Progenitor cell of endocrine pancreas (in vitro differentiated cells): ENCODE results near the gene MUC21. TPM values are rescaled to one million over a fixed set of nuclear protein-coding genes. Genes with fewer than 3 reads are reported as not detected.

Experiments
- DNase-seq: peaks from one replicate; pipeline ENCODE4 v3.0.0; 2021; ENCODE audit warnings: low spot score; ENCODE audit not compliant: unreplicated experiment
- H3K27ac Mint-ChIP-seq: 2 replicates; pipeline ENCODE4 v1.8.0; 2021; ENCODE audit warnings: mild to moderate bottlenecking, moderate library complexity, mixed read lengths
- H3K27me3 Mint-ChIP-seq: 2 replicates; pipeline ENCODE4 v1.8.0; 2021; ENCODE audit warnings: mixed read lengths
- H3K36me3 Mint-ChIP-seq: 2 replicates; pipeline ENCODE4 v1.8.0; 2022; ENCODE audit warnings: mixed read lengths; ENCODE audit not compliant: insufficient read depth
- H3K4me1 Mint-ChIP-seq: 2 replicates; pipeline ENCODE4 v1.8.0; 2021; ENCODE audit warnings: low read depth, mixed read lengths
- H3K4me3 Mint-ChIP-seq: 2 replicates; pipeline ENCODE4 v1.8.0; 2021; ENCODE audit warnings: low read depth, mild to moderate bottlenecking, moderate library complexity, mixed read lengths
- H3K9me3 Mint-ChIP-seq: 2 replicates; pipeline ENCODE4 v1.8.0; 2021; ENCODE audit warnings: low read depth, mixed read lengths
- CTCF ChIP-seq: fragments of 200-600 bp; sonication (generic); IDR thresholded peaks from one replicate; pipeline ENCODE4 v1.5.0; 2021; ENCODE audit warnings: antibody characterized with exemption, mild to moderate bottlenecking; ENCODE audit not compliant: unreplicated experiment
- total RNA-seq: library from RNA; stranded (reverse); gene quantifications from 2 replicates; pipeline ENCODE4 v1.2.1, GENCODE V29; 2021

Gene MUC21
- total RNA-seq, 1 donor from 2014 or later = not detected

GRCh38 chr6:30948811-30949210, 34.7 kb upstream of the MUC21 start:
- TF ChIP-seq CTCF = no peak
- no peaks in the 10 kb centered on the region for H3K36me3 Mint-ChIP-seq
- H3K4me1 Mint-ChIP-seq = no peaks in the 10 kb centered on the region
- peaks cover 3% of the 10 kb centered on the region for H3K9me3 Mint-ChIP-seq
- DNase-seq = no peak
- H3K27ac Mint-ChIP-seq = no peak overlapping the region
- H3K27me3 Mint-ChIP-seq = peaks cover 42% of the 10 kb centered on the region
- H3K4me3 Mint-ChIP-seq = no peak overlapping the region

- H3K36me3 Mint-ChIP-seq = no peaks in the 10 kb centered on the region
- peaks cover 3% of the 10 kb centered on the region for H3K4me1 Mint-ChIP-seq
- TF ChIP-seq CTCF = no peak
- H3K9me3 Mint-ChIP-seq = peaks cover 3% of the 10 kb centered on the region
- no peak overlapping the region for H3K4me3 Mint-ChIP-seq
- DNase-seq = no peak
- H3K27me3 Mint-ChIP-seq = peaks cover 71% of the 10 kb centered on the region
- H3K27ac Mint-ChIP-seq = no peak overlapping the region
These were observed 31.5 kb upstream of the MUC21 start for GRCh38 chr6:30951907-30952469.

- no peak overlapping the region for H3K27ac Mint-ChIP-seq
- H3K27me3 Mint-ChIP-seq = peaks cover 81% of the 10 kb centered on the region
- peak overlapping the region; percentile 67 for H3K4me3 Mint-ChIP-seq
- TF ChIP-seq CTCF = no peak
- peaks cover 3% of the 10 kb centered on the region for H3K4me1 Mint-ChIP-seq
- H3K36me3 Mint-ChIP-seq = no peaks in the 10 kb centered on the region
- H3K9me3 Mint-ChIP-seq = peaks cover 3% of the 10 kb centered on the region
- no peak for DNase-seq
These were observed 28.7 kb upstream of the MUC21 start for GRCh38 chr6:30954631-30955366.

GRCh38 chr6:30955367-30956042, 28.0 kb upstream of the MUC21 start:
- no peak overlapping the region for H3K27ac Mint-ChIP-seq
- no peaks in the 10 kb centered on the region for H3K36me3 Mint-ChIP-seq
- peak overlapping the region; percentile 67 for H3K4me3 Mint-ChIP-seq
- H3K27me3 Mint-ChIP-seq = peaks cover 81% of the 10 kb centered on the region
- no peak for TF ChIP-seq CTCF
- DNase-seq = peak; percentile 30
- peaks cover 3% of the 10 kb centered on the region for H3K4me1 Mint-ChIP-seq
- H3K9me3 Mint-ChIP-seq = peaks cover 3% of the 10 kb centered on the region

- peaks cover 67% of the 10 kb centered on the region for H3K27me3 Mint-ChIP-seq
- no peak for TF ChIP-seq CTCF
These were observed 25.8 kb upstream of the MUC21 start for GRCh38 chr6:30957716-30958115.

More at GRCh38 chr6:30957716-30958115, 25.8 kb upstream of the MUC21 start:
- no peaks in the 10 kb centered on the region for H3K36me3 Mint-ChIP-seq
- H3K4me1 Mint-ChIP-seq = peaks cover 3% of the 10 kb centered on the region
- H3K4me3 Mint-ChIP-seq = no peak overlapping the region
- no peak for DNase-seq
- H3K27ac Mint-ChIP-seq = no peak overlapping the region
- no peaks in the 10 kb centered on the region for H3K9me3 Mint-ChIP-seq
